Measurements from ENCODE around the gene PTPN13.

GRCh38 chr4:86848732-86849619, 254.9 kb downstream of the PTPN13 start, which contains the start of gene SLC10A6:
- TF ChIP-seq POLR2A (IDR thresholded peaks at IDR 0.05) (no peak), CTCF (IDR thresholded peaks at IDR 0.05) (no peak)
